ENCODE measurements around the gene FNDC3B. TPM values are rescaled to one million over a fixed set of nuclear protein-coding genes. Genes with fewer than 3 reads are reported as not detected.

The FNDC3B gene
- total RNA-seq, 1 experiment from 2014 or later: 173 TPM

- ChIA-PET CTCF (no interaction called here), POLR2A (no interaction called here)
- no peak for TF ChIP-seq CTCF (IDR thresholded peaks at IDR 0.05)
- no peak for TF ChIP-seq SIN3A (IDR thresholded peaks at IDR 0.05; ENCODE audit: borderline replicate concordance, insufficient read depth, low read depth, low read length)
- TF ChIP-seq POLR2AphosphoS5 (IDR thresholded peaks at IDR 0.05; ENCODE audit: low read depth, low read length): no peak
- TF ChIP-seq TCF7L2 (IDR thresholded peaks at IDR 0.05; ENCODE audit: low read depth, low read length): no peak
- no peak for TF ChIP-seq REST (IDR thresholded peaks at IDR 0.05; ENCODE audit: insufficient read depth in 1 of 2, low read depth in 2 of 2, low read length in 1 of 2)
- BruUV-seq (replicated peaks): no TSS peak
- H3K9me3 ChIP-seq (ENCODE audit: control insufficient read depth, insufficient read depth, low read depth, low read length): no peaks in the 10 kb centered on the region
- no peak for ATAC-seq
- H3K36me3 ChIP-seq (ENCODE audit: control insufficient read depth, insufficient read depth, low read length): peaks cover 9% of the 10 kb centered on the region; the same call in 1 of the 2 replicates
- DNase-seq (ENCODE audit: low read depth, low spot score): no peak
- H3K4me3 ChIP-seq (ENCODE audit: low read depth in 2 of 2, low read length in 2 of 2): no peak overlapping the region
- intact Hi-C loops (cut with micrococcal nuclease; ENCODE audit: unreplicated experiment): no loop called here
- in situ Hi-C loops (cut with HindIII; ENCODE audit: low pct_unique_long_range_greater_than_20kb, low sequenced_read_pairs): no loop called here
- no peak overlapping the region for H3K27ac ChIP-seq (ENCODE audit: low read length)
- no peaks in the 10 kb centered on the region for H3K4me1 ChIP-seq (ENCODE audit: control insufficient read depth, insufficient read depth, low read length)
- H3K27me3 ChIP-seq (ENCODE audit: control insufficient read depth, insufficient read depth, low read length): no peaks in the 10 kb centered on the region
Measured at GRCh38 chr3:172263781-172264486, 224.6 kb downstream of the FNDC3B start.

GRCh38 chr3:172266103-172266502, 226.7 kb downstream of the FNDC3B start:
- intact Hi-C loops (cut with micrococcal nuclease; ENCODE audit: unreplicated experiment): no loop called here
- POLR2A ChIA-PET: no interaction called here

More at GRCh38 chr3:172266103-172266502, 226.7 kb downstream of the FNDC3B start:
- ATAC-seq (no peak), DNase-seq (ENCODE audit: low read depth, low spot score) (no peak)
- no TSS peak for BruUV-seq (replicated peaks)
- H3K27ac ChIP-seq (ENCODE audit: low read length): no peak overlapping the region
- CTCF ChIA-PET: interaction anchor here (0.6 kb wide), 1 partner anchor 10 kb away, joined by 3 read pairs; no protein-coding TSS in a partner anchor
- in situ Hi-C loops (cut with HindIII; ENCODE audit: low pct_unique_long_range_greater_than_20kb, low sequenced_read_pairs): no loop called here
- no peaks in the 10 kb centered on the region for H3K9me3 ChIP-seq (ENCODE audit: control insufficient read depth, insufficient read depth, low read depth, low read length)
- no peak for TF ChIP-seq REST (IDR thresholded peaks at IDR 0.05; ENCODE audit: insufficient read depth in 1 of 2, low read depth in 2 of 2, low read length in 1 of 2)
- no peak for TF ChIP-seq CTCF (IDR thresholded peaks at IDR 0.05)
- no peak for TF ChIP-seq TCF7L2 (IDR thresholded peaks at IDR 0.05; ENCODE audit: low read depth, low read length)
- no peak for TF ChIP-seq SIN3A (IDR thresholded peaks at IDR 0.05; ENCODE audit: borderline replicate concordance, insufficient read depth, low read depth, low read length)
- no peak for TF ChIP-seq POLR2AphosphoS5 (IDR thresholded peaks at IDR 0.05; ENCODE audit: low read depth, low read length)
- peaks cover 9% of the 10 kb centered on the region; the same call in 1 of the 2 replicates for H3K36me3 ChIP-seq (ENCODE audit: control insufficient read depth, insufficient read depth, low read length)
- H3K27me3 ChIP-seq (ENCODE audit: control insufficient read depth, insufficient read depth, low read length): no peaks in the 10 kb centered on the region
- no peak overlapping the region for H3K4me3 ChIP-seq (ENCODE audit: low read depth in 2 of 2, low read length in 2 of 2)
- no peaks in the 10 kb centered on the region for H3K4me1 ChIP-seq (ENCODE audit: control insufficient read depth, insufficient read depth, low read length)
